Fibroblast of skin of scalp (primary cell): ENCODE results near the gene CFAP65.

Source experiments
- DNase-seq: peaks from one replicate; pipeline ENCODE4 v3.0.0-alpha.2; 2013

Gene CFAP65

DNA sequence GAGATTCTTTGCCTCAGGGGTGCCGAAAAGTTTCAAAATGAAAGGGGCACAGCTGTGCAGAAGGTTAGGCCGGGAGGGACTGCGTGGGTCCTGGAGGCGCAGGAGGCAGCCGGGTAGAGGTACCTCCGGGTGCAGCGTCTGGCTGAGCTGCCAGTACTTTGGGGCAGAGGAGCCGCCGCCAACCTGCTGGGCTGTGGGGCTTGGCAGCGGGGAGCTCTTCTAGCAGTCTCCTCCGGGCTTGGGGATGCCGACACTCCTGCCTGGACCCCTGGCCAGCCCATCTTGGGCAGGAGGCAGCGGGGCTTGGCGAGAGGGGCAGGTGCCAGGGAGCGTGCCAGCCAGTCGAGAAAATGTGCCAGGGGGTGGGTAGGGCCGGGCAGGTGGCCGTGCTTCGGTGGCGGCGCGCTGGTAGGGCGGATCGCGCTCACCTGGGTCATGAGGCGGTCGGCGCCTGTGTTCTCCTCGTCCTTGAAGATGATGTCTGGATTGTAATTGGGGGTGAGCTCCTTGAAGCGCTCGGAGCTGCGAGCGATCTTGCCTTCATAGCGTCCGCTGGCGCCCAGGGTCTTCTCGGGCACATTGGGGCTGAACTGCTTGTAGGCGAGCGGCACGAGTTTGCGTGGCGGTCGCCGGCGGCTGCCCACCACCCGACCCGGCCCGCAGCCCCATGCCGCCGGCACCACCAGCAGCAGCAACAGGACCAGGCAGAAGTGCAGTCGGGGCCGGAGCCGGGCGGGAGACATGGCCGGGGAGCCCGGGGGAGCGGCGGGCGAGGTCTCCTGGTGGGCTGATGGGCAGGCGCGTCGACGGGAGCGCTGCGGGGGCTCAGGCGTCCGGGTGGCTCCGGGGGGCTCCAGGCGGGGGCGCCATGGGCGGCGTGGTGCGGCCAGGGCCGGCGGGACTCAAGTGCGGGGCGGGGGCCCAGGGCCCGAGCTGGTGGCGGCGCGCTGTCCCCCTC is 18.7 kb upstream of the CFAP65 start:
- no peak for DNase-seq

DNA sequence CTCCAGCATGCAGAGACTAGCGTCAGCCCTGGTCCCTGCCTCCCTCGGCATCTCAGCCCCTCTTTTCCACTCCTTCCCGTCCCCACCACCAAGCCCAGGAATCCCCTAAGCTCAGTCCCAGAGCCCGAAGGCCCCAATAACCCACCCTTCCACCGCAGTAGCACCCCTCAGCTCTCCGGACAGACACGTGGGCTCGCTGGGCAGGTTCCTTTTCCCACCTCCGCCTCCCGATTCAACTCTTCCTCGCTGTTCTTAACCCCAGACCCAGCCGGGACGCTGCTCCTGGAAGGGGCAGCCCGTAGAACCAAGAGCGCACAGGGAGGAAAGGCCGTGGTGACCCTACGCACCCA is 18.0 kb upstream of the CFAP65 start:
- no peak for DNase-seq

- no peak for DNase-seq
Measured at GRCh38 chr2:219058541-219059374, 17.4 kb upstream of the CFAP65 start.

DNA sequence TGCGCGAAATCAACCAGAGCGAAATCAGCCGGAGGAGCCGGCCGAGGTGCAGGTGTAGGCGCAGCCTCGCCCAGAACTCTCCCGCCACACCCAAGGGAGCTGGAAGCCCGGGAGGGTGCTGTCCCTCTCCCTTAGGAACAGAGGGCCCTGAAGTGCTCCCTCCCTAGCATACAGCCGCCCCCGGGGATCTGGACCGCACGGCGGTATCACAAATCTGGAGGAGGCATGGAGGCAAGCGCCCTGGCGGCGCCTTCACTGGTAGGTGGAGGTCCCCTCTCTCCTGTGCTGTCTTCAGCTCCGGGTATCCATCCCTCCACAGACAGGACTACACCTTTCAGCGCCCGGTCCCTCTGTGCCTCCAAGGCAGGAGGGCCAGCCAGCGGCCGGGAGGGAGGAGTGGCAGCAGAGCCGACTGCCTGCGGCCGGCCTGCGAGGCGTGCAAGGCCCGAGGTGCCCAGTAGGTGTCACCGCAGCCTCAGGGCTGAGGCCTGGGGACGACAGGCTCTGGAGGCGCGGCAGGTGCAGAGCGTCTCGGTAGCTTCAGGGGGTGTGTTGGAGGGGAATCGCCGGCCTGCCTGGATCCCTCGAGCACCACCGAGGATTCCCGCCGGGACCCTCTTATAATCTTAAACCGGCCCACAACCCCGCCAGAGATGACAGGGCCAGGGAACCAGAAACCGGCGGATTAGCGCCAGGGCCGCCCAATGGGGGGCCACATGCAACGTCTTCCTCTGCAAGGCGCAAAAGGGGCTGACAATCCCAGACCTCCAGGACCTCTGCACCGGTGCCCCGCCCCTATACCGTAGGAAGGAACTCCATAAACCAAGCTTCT is 16.6 kb upstream of the CFAP65 start:
- peak; percentile 56 for DNase-seq

DNA sequence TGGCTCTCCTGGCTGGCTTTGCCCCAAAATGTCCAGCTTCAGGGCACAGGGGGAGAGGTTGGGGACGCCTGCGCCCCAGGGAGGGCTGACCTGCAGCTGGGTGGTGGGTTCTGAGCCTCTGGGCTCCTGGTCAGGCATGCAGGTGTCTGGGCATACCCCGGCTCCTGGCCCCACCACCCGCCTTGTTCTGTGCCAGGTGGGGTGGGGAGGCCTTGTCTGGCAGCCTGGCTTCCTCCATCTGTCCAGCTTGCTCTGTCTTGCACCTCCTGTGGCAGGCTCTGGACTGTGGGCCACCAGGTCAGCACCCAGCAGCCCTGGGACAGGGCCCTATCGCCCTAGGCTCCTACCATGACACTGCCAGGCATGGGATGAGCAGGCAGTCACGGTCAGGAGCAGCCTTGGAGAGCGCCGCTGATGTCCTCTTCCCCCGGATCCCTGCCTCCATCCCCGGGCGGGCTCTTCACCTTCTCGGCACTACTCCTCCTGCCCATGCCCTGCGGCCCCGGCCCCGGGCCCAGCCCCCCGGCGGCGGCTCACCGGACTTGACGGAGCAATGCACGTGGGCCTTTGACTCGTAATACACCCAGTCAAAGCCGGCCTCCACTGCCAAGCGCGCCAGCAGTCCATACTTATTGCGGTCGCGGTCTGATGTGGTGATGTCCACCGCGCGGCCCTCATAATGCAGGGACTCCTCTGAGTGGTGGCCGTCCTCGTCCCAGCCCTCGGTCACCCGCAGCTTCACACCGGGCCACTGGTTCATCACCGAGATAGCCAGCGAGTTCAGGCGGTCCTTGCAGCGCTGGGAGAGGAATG is 15.8 kb upstream of the CFAP65 start:
- no peak for DNase-seq

- no peak for DNase-seq
Measured at GRCh38 chr2:219056176-219056895, 15.0 kb upstream of the CFAP65 start.

- no peak for DNase-seq
Measured at GRCh38 chr2:219054956-219055903, 13.9 kb upstream of the CFAP65 start.

GRCh38 chr2:219049282-219049681 is 8.0 kb upstream of the CFAP65 start:
- no peak for DNase-seq

GRCh38 chr2:219045937-219046550 is 4.7 kb upstream of the CFAP65 start:
- DNase-seq: peak; percentile 37

GRCh38 chr2:219042750-219043149 is 1.4 kb upstream of the CFAP65 start:
- DNase-seq: no peak

DNA sequence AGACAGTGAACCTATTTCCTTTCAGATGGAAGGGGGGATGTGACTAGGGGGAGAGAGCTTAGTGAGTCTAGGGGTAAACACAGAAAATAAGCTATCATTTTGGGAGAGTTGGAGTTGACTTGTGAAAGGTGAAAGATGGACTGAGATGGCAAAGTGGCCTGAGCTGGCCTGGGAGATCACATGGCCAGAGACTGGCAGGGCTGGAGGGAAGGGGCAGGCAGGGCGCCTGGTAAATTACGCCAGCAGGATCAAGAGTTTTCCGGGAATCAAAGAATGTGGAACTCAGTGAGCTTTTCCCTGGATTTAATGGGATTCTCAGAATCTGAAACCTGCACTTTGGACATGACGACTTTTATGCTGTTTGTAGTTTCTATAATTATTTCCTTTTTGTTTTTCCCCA is 841 bp upstream of the CFAP65 start:
- DNase-seq: no peak

DNA sequence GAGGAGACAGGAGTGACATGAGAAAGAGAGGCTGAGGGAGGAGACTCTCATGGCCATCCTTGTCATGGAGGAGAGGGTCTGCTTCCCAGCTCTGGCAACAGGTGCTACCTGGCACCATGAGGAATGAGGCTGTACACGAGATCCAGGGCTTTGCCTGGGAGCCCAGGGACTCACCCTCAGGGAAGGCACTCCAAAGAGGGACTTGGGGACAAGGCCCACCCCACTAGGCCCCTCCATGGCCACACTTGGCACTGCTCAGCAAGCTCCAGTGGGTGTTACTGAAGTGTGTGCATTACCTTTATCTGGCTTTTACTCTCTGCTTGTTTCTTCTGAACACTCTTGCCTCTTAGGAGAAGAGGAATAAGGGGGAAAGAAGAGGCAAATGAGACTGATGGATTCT is 2.7 kb downstream of the CFAP65 start:
- no peak for DNase-seq

- no peak for DNase-seq
Measured at GRCh38 chr2:219037783-219038499, 3.4 kb downstream of the CFAP65 start.

DNA sequence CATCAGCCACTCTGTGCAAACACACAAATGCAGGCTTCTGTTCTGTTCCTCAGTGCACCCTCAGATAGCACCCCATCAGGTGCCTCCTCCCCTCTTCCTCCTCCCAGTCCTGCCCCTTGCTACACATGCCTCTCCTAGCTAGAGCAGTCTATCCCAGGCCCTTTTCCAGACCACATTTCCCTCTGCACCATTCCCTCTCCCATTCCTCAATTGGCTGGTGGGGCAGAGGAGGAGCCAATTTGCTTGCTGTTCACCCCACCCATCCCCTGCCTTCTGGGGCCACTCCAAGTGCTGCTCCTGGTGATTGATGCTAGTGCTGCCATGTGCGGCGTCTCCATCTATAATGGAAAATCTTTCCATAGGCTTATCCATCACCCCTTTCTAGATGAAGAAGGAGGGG is 5.4 kb downstream of the CFAP65 start:
- DNase-seq: no peak

DNA sequence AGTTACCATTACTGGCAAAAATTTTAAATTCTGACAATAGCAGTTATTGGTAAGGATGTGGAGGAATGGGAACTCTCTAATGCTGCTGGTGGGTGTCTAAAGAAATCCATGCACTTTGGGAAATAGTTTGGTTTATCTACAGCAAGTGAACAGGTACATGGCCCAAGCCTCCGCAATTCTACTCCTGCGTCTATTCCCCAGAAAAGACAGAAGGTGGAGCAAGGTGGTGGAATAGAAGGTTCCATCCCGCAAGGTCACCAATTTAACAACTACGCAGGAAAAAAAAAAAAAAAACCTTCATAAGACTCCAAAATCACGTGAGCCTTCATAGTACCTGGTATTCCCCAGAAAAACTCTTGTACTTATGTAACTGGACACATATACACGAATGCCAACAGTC is 6.5 kb downstream of the CFAP65 start:
- DNase-seq: no peak

- no peak for DNase-seq
Measured at GRCh38 chr2:219032051-219032745, 9.1 kb downstream of the CFAP65 start.

DNA sequence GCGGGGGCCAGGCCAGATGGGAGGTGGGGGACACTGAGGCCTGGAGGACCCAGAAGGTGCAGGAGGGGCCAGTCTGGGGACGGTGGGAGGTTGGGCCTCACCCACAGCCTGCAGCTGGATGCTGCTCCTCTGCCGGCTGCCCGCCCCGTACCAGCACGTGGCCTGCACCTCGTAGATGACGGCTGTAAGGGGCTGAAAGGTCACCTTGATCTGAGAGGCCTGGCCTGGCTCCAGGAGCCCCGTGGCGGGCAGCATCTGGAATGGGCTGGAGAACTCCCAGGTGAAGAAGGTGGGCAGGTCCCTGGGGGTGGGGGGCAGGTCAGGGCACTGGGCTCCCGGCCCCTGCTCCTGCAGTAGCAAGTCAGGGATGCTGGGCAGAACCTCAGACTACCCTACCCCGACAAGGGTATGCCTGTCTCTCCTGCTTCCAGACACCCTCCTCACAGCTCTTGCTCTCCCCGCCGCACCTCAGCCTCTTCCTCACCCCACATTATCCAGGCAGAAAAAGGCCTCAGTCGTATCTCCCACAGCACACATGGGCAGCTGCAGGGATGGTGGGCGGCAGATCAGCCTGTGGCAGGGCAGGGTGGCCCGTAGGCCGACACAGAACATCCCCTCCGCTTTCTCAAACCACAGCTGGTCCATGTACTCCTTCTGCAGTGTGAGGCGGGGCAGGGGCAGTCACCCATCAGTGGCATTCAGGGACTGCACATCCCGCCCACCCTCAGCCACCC is 10.1 kb downstream of the CFAP65 start:
- no peak for DNase-seq
